Measurements from ENCODE around the gene TFCP2.

TFCP2 gene

GRCh38 chr12:51195841-51196240 is 22.9 kb upstream of the TFCP2 start:
- Histone ChIP-seq H2AFZ (ENCODE audit: low read depth) (no peak overlapping the region), H3K9ac (no peak overlapping the region), H3K27me3 (ENCODE audit: insufficient read depth, low read depth) (no peaks in the 10 kb centered on the region), H3K36me3 (ENCODE audit: insufficient read depth) (no peaks in the 10 kb centered on the region), H3K27ac (no peak overlapping the region), H3K4me1 (ENCODE audit: low read depth, poor library complexity, severe bottlenecking) (no peaks in the 10 kb centered on the region), H3K79me2 (ENCODE audit: insufficient read depth, low read depth) (no peaks in the 10 kb centered on the region), H4K20me1 (ENCODE audit: insufficient read depth) (no peaks in the 10 kb centered on the region), H3K4me3 (IDR thresholded peaks at IDR 0.05; ENCODE audit: insufficient read depth, low read depth, low read length) (no peak overlapping the region), H3K4me2 (no peak overlapping the region)
- no peak for TF ChIP-seq CTCF (conservative IDR thresholded peaks at IDR 0.05; ENCODE audit: low read depth, low read length)

- Histone ChIP-seq H3K27ac (no peak overlapping the region), H2AFZ (ENCODE audit: low read depth) (no peak overlapping the region), H3K36me3 (ENCODE audit: insufficient read depth) (no peaks in the 10 kb centered on the region), H3K4me1 (ENCODE audit: low read depth, poor library complexity, severe bottlenecking) (peaks cover 27% of the 10 kb centered on the region), H3K4me3 (IDR thresholded peaks at IDR 0.05; ENCODE audit: insufficient read depth, low read depth, low read length) (no peak overlapping the region), H4K20me1 (ENCODE audit: insufficient read depth) (no peaks in the 10 kb centered on the region), H3K9ac (no peak overlapping the region), H3K4me2 (no peak overlapping the region), H3K27me3 (ENCODE audit: insufficient read depth, low read depth) (no peaks in the 10 kb centered on the region), H3K79me2 (ENCODE audit: insufficient read depth, low read depth) (no peaks in the 10 kb centered on the region)
- TF ChIP-seq CTCF (conservative IDR thresholded peaks at IDR 0.05; ENCODE audit: low read depth, low read length): no peak
Measured at GRCh38 chr12:51192284-51192671, 19.3 kb upstream of the TFCP2 start.

GRCh38 chr12:51191516-51192283 is 18.8 kb upstream of the TFCP2 start:
- no peak overlapping the region for H3K27ac ChIP-seq
- H3K4me1 ChIP-seq (ENCODE audit: low read depth, poor library complexity, severe bottlenecking): peaks cover 33% of the 10 kb centered on the region
- H3K27me3 ChIP-seq (ENCODE audit: insufficient read depth, low read depth): no peaks in the 10 kb centered on the region
- no peak for TF ChIP-seq CTCF (conservative IDR thresholded peaks at IDR 0.05; ENCODE audit: low read depth, low read length)
- H3K4me3 ChIP-seq (IDR thresholded peaks at IDR 0.05; ENCODE audit: insufficient read depth, low read depth, low read length): no peak overlapping the region
- no peaks in the 10 kb centered on the region for H4K20me1 ChIP-seq (ENCODE audit: insufficient read depth)
- H3K9ac ChIP-seq: no peak overlapping the region
- H3K4me2 ChIP-seq: no peak overlapping the region
- H3K36me3 ChIP-seq (ENCODE audit: insufficient read depth): no peaks in the 10 kb centered on the region
- H2AFZ ChIP-seq (ENCODE audit: low read depth): no peak overlapping the region
- no peaks in the 10 kb centered on the region for H3K79me2 ChIP-seq (ENCODE audit: insufficient read depth, low read depth)

GRCh38 chr12:51190820-51191219 is 17.9 kb upstream of the TFCP2 start:
- Histone ChIP-seq H3K4me3 (IDR thresholded peaks at IDR 0.05; ENCODE audit: insufficient read depth, low read depth, low read length) (no peak overlapping the region), H3K9ac (no peak overlapping the region), H3K79me2 (ENCODE audit: insufficient read depth, low read depth) (no peaks in the 10 kb centered on the region), H3K4me2 (no peak overlapping the region), H3K27ac (no peak overlapping the region), H2AFZ (ENCODE audit: low read depth) (no peak overlapping the region), H3K4me1 (ENCODE audit: low read depth, poor library complexity, severe bottlenecking) (peaks cover 40% of the 10 kb centered on the region), H3K27me3 (ENCODE audit: insufficient read depth, low read depth) (no peaks in the 10 kb centered on the region), H4K20me1 (ENCODE audit: insufficient read depth) (no peaks in the 10 kb centered on the region), H3K36me3 (ENCODE audit: insufficient read depth) (no peaks in the 10 kb centered on the region)
- TF ChIP-seq CTCF (conservative IDR thresholded peaks at IDR 0.05; ENCODE audit: low read depth, low read length): no peak

Measured in KMS-11 (cell line).